CD14-positive monocyte (primary cell): ENCODE measurements around the gene CEP128. TPM values are rescaled to one million over a fixed set of nuclear protein-coding genes. Genes with fewer than 3 reads are reported as not detected.

Experiments used
- DNase-seq, 3 donors: peaks; one replicate each; pipeline ENCODE4 v3.0.0-alpha.2; 2011 to 2022
- H2AFZ ChIP-seq: 2 replicates; pipeline ENCODE4 v1.6.0; 2012; ENCODE audit warnings: mild to moderate bottlenecking, low read depth, low read length, inconsistent platforms; ENCODE audit not compliant: insufficient read depth, poor library complexity, severe bottlenecking
- H3K27ac ChIP-seq, 2 donors: 1 replicate in 1 of 2; 2 replicates in 1 of 2; pipeline ENCODE4 v1.5.1; 2012 to 2013; ENCODE audit warnings: low read length in 2 of 2, control low read depth in 1 of 2, inconsistent platforms in 1 of 2, low read depth in 1 of 2, mild to moderate bottlenecking in 1 of 2
- H3K27me3 ChIP-seq, 2 donors: one replicate each; pipeline versions ENCODE4 v1.6.0 to v1.6.1; 2011 to 2013; ENCODE audit warnings: low read length in 2 of 2; ENCODE audit not compliant: control insufficient read depth in 2 of 2, insufficient read depth in 2 of 2
- H3K36me3 ChIP-seq, 2 donors: replicated peaks in 1 of 2; 1 replicate in 1 of 2; 2 replicates in 1 of 2; pipeline versions ENCODE4 v1.5.1 to v1.6.1; 2012 to 2013; ENCODE audit warnings: low read length in 2 of 2, control low read depth in 1 of 2, inconsistent platforms in 1 of 2, mild to moderate bottlenecking in 1 of 2; ENCODE audit not compliant: insufficient read depth in 2 of 2, control insufficient read depth in 1 of 2
- H3K4me1 ChIP-seq, 2 donors: 1 replicate in 1 of 2; 2 replicates in 1 of 2; pipeline versions ENCODE4 v1.5.1 to v1.6.1; 2012 to 2013; ENCODE audit warnings: low read length in 2 of 2, control low read depth in 1 of 2, inconsistent platforms in 1 of 2, mild to moderate bottlenecking in 1 of 2, moderate library complexity in 1 of 2; ENCODE audit not compliant: insufficient read depth in 2 of 2, control insufficient read depth in 1 of 2
- H3K4me2 ChIP-seq: replicated peaks from 2 replicates; pipeline ENCODE3; 2012; ENCODE audit warnings: low read length, moderate library complexity, mild to moderate bottlenecking; ENCODE audit not compliant: poor library complexity, severe bottlenecking; ENCODE audit errors: extremely low read depth
- H3K4me3 ChIP-seq, 3 experiments: fragments of 200-600 bp in 1 of 3; sonication (generic) in 1 of 3; replicated peaks in 1 of 3; 1 replicate in 2 of 3; 2 replicates in 1 of 3; pipeline ENCODE4 v1.5.1; 2011 to 2013; ENCODE audit warnings: low read length in 3 of 3, mild to moderate bottlenecking in 3 of 3, control low read depth in 2 of 3, low read depth in 2 of 3, inconsistent platforms in 1 of 3, moderate library complexity in 1 of 3
- H3K79me2 ChIP-seq: 2 replicates; pipeline ENCODE4 v1.6.0; 2012; ENCODE audit warnings: mild to moderate bottlenecking, control low read depth, inconsistent platforms, low read length, moderate library complexity; ENCODE audit not compliant: insufficient read depth
- H3K9ac ChIP-seq: 2 replicates; pipeline ENCODE4 v1.6.0; 2017; ENCODE audit warnings: low read length, mild to moderate bottlenecking; ENCODE audit not compliant: insufficient read depth, poor library complexity, severe bottlenecking
- H3K9me3 ChIP-seq, 2 donors: replicated peaks in 1 of 2; 1 replicate in 1 of 2; 2 replicates in 1 of 2; pipeline versions ENCODE4 v1.5.1 to v1.6.1; 2012 to 2013; ENCODE audit warnings: low read length in 2 of 2, control low read depth in 1 of 2; ENCODE audit not compliant: control insufficient read depth in 1 of 2, insufficient read depth in 1 of 2
- H4K20me1 ChIP-seq: 2 replicates; pipeline ENCODE4 v1.6.0; 2012; ENCODE audit warnings: mild to moderate bottlenecking, low read length, control low read depth, moderate library complexity; ENCODE audit not compliant: insufficient read depth
- H3K27ac Mint-ChIP-seq, 7 donors: one replicate each; pipeline ENCODE4 v1.8.0; 2020; ENCODE audit warnings: mild to moderate bottlenecking in 7 of 7, mixed read lengths in 7 of 7, moderate library complexity in 6 of 7, inconsistent platforms in 2 of 7
- H3K27me3 Mint-ChIP-seq, 3 donors: one replicate each; pipeline ENCODE4 v1.8.0; 2021 to 2022; ENCODE audit warnings: low read depth in 3 of 3, mild to moderate bottlenecking in 3 of 3, mixed read lengths in 3 of 3, moderate library complexity in 3 of 3, inconsistent platforms in 1 of 3
- H3K36me3 Mint-ChIP-seq, 2 donors: one replicate each; pipeline ENCODE4 v1.8.0; 2020; ENCODE audit warnings: mixed read lengths in 2 of 2, inconsistent platforms in 1 of 2, mild to moderate bottlenecking in 1 of 2
- H3K4me1 Mint-ChIP-seq: one replicate; pipeline ENCODE4 v1.8.0; 2020; ENCODE audit warnings: mild to moderate bottlenecking, mixed read lengths
- H3K4me3 Mint-ChIP-seq, 2 donors: one replicate each; pipeline ENCODE4 v1.8.0; 2020; ENCODE audit warnings: mild to moderate bottlenecking in 2 of 2, mixed read lengths in 2 of 2, moderate library complexity in 1 of 2
- H3K9me3 Mint-ChIP-seq, 7 donors: one replicate each; pipeline ENCODE4 v1.8.0; 2020 to 2022; ENCODE audit warnings: mixed read lengths in 7 of 7, mild to moderate bottlenecking in 6 of 7, moderate library complexity in 6 of 7, inconsistent platforms in 2 of 7
- CTCF ChIP-seq: fragments of 200-600 bp; IDR thresholded peaks from one replicate; pipeline ENCODE4 v1.8.0; 2022; ENCODE audit warnings: antibody characterized with exemption, mild to moderate bottlenecking
- WGBS: methylation state at CpG from one replicate; pipeline ENCODE4 v1.1.5; 2013; ENCODE audit warnings: missing lambda C conversion rate; ENCODE audit not compliant: insufficient coverage; 5-methylcytosine and 5-hydroxymethylcytosine counted together
- intact Hi-C, 2 donors: fragments of 100-400 bp; cut with micrococcal nuclease; formaldehyde crosslinking; loops; one replicate each; pipeline versions ENCODE4 v1.15.0 to v1.15.1; 2023
- polyA plus RNA-seq, 3 donors: library from polyadenylated mRNA; depleted of rRNA in 1 of 3; unstranded in 2 of 3; stranded (reverse) in 1 of 3; fragments of 300-500 nt in 2 of 3; fragments of >200 nt in 1 of 3; fragmentation: Illumina TruSeq in 2 of 3; gene quantifications; 1 replicate in 2 of 3; 2 replicates in 1 of 3; pipeline ENCODE4 v1.2.3, GENCODE V29; 2012 to 2021

The CEP128 gene
- polyA plus RNA-seq, 3 donors, result 0.41 to 0.88 (median 0.62) TPM

- Histone ChIP-seq H3K9ac (no peak overlapping the region), H3K79me2 (no peaks in the 10 kb centered on the region), H2AFZ (no peak overlapping the region), H3K27ac (no peak overlapping the region), H3K4me1 (no peaks in the 10 kb centered on the region), H3K36me3 (no peaks in the 10 kb centered on the region), H3K9me3 (no peaks in the 10 kb centered on the region), H3K4me2 (no peak overlapping the region), H4K20me1 (no peaks in the 10 kb centered on the region), H3K4me3 (no peak overlapping the region), H3K27me3 (no peaks in the 10 kb centered on the region)
- no peaks in the 10 kb centered on the region for H3K4me1 Mint-ChIP-seq
- no peaks in the 10 kb centered on the region for H3K36me3 Mint-ChIP-seq
- no peak for DNase-seq
- no peaks in the 10 kb centered on the region for H3K9me3 Mint-ChIP-seq
- H3K4me3 Mint-ChIP-seq, result no peak overlapping the region
- H3K27ac Mint-ChIP-seq, result no peak overlapping the region
- no peak for TF ChIP-seq CTCF
- WGBS, result 92% methylated on average over 3 of the region's 3 CpGs
- peaks cover 0 to 5% (median 3%) of the 10 kb centered on the region in 3 donors for H3K27me3 Mint-ChIP-seq
- intact Hi-C loops, result no loop called here
These were observed 39.6 kb upstream of the CEP128 start for GRCh38 chr14:80981156-80981555.

- no peak overlapping the region for H3K9ac ChIP-seq
- no peaks in the 10 kb centered on the region for H3K79me2 ChIP-seq
- Mint-ChIP-seq H3K36me3 (no peaks in the 10 kb centered on the region), H3K27ac (no peak overlapping the region), H3K27me3 (peaks cover 3 to 4% (median 3%) of the 10 kb centered on the region in 3 donors), H3K4me3 (no peak overlapping the region), H3K4me1 (no peaks in the 10 kb centered on the region), H3K9me3 (peaks cover 0 to 1% (median 0%) of the 10 kb centered on the region in 7 donors)
- H3K27me3 ChIP-seq, result no peaks in the 10 kb centered on the region
- H3K36me3 ChIP-seq, result no peaks in the 10 kb centered on the region
- no peaks in the 10 kb centered on the region for H4K20me1 ChIP-seq
- H2AFZ ChIP-seq, result no peak overlapping the region
- H3K4me3 ChIP-seq, result no peak overlapping the region
- no peak for DNase-seq
- no peaks in the 10 kb centered on the region for H3K9me3 ChIP-seq
- no peaks in the 10 kb centered on the region for H3K4me1 ChIP-seq
- no peak overlapping the region for H3K4me2 ChIP-seq
- H3K27ac ChIP-seq, result no peak overlapping the region
- WGBS, result 100% methylated on average over 1 of the region's 2 CpGs
- TF ChIP-seq CTCF, result no peak
- intact Hi-C loops, result no loop called here
These were observed 38.4 kb upstream of the CEP128 start for GRCh38 chr14:80979951-80980350.
